H1 (cell line): ENCODE measurements around the gene RYR3. TPM values are rescaled to one million over a fixed set of nuclear protein-coding genes. Genes with fewer than 3 reads are reported as not detected.

Experiments
- CTCF ChIA-PET: fragments of 300-600 bp; sonication (Branson Sonifier 250); formaldehyde crosslinking; loops from one replicate; lab custom pipeline; 2021; ENCODE audit not compliant: partially characterized antibody; lab: Charles Lee
- POLR2A ChIA-PET: fragments of 300-600 bp; sonication (Branson Sonifier 250); formaldehyde crosslinking; loops from one replicate; lab custom pipeline; 2021; ENCODE audit warnings: inconsistent platforms; ENCODE audit not compliant: partially characterized antibody; lab: Charles Lee
- DNase-seq, 2 experiments: peaks; one replicate each; pipeline versions ENCODE4 v3.0.0 to v3.0.0-alpha.2; 2010 to 2022; ENCODE audit warnings: low spot score in 2 of 2, low read depth in 1 of 2, mixed read lengths in 1 of 2
- FAIRE-seq: peaks from 2 replicates; lab custom pipeline; 2011; peaks lifted over from hg19 to GRCh38; lab: Jason Lieb, UNC
- H2AFZ ChIP-seq: 2 replicates; pipeline ENCODE4 v1.8.1; 2012; ENCODE audit warnings: low read length, inconsistent platforms
- H2AK5ac ChIP-seq: 2 replicates; pipeline ENCODE4 v1.6.1; 2013; ENCODE audit warnings: low read depth, low read length
- H2BK120ac ChIP-seq: replicated peaks from 2 replicates; pipeline ENCODE3; 2013; ENCODE audit warnings: low read depth, low read length, inconsistent platforms
- H2BK12ac ChIP-seq: 2 replicates; pipeline ENCODE4 v1.6.1; 2013; ENCODE audit warnings: low read depth, low read length
- H2BK15ac ChIP-seq: 2 replicates; pipeline ENCODE4 v1.6.1; 2013; ENCODE audit warnings: low read length
- H2BK20ac ChIP-seq: 2 replicates; pipeline ENCODE4 v1.6.1; 2013; ENCODE audit warnings: low read length
- H2BK5ac ChIP-seq: 2 replicates; pipeline ENCODE4 v1.6.1; 2013; ENCODE audit warnings: low read depth, low read length
- H3K14ac ChIP-seq: 2 replicates; pipeline ENCODE4 v1.6.1; 2013; ENCODE audit warnings: inconsistent platforms; ENCODE audit not compliant: insufficient read length
- H3K18ac ChIP-seq: 2 replicates; pipeline ENCODE4 v1.6.1; 2013; ENCODE audit warnings: low read length; ENCODE audit errors: extremely low read depth
- H3K23ac ChIP-seq: 2 replicates; pipeline ENCODE4 v1.6.1; 2013; ENCODE audit warnings: inconsistent platforms; ENCODE audit not compliant: insufficient read length
- H3K23me2 ChIP-seq: 2 replicates; pipeline ENCODE4 v1.6.1; 2013; ENCODE audit warnings: low read depth, low read length
- H3K27ac ChIP-seq: 2 replicates; pipeline ENCODE4 v1.6.1; 2011; ENCODE audit warnings: low read depth, low read length, inconsistent platforms
- H3K27me3 ChIP-seq, 4 experiments: replicated peaks in 1 of 4; 1 replicate in 1 of 4; 2 replicates in 3 of 4; pipeline versions ENCODE4 v1.6.1 to v1.8.1; 2011 to 2013; ENCODE audit warnings: low read length in 3 of 4, mild to moderate bottlenecking in 3 of 4, inconsistent platforms in 2 of 4, mixed read lengths in 2 of 4, moderate library complexity in 1 of 4; ENCODE audit not compliant: control insufficient read depth in 3 of 4, insufficient read depth in 3 of 4; ENCODE audit errors: extremely low read depth in 1 of 4
- H3K36me3 ChIP-seq, 4 experiments: 2 replicates each; pipeline versions ENCODE4 v1.6.1 to v1.8.1; 2011 to 2013; ENCODE audit warnings: mild to moderate bottlenecking in 4 of 4, low read length in 3 of 4, moderate library complexity in 2 of 4, control low read depth in 1 of 4, inconsistent platforms in 1 of 4; ENCODE audit not compliant: insufficient read depth in 4 of 4, control insufficient read depth in 2 of 4
- H3K4ac ChIP-seq: replicated peaks from 2 replicates; pipeline ENCODE3; 2013; ENCODE audit warnings: low read length, low read depth, mixed read lengths, inconsistent platforms; ENCODE audit not compliant: insufficient read length
- H3K4me1 ChIP-seq, 4 experiments: replicated peaks in 1 of 4; 1 replicate in 1 of 4; 2 replicates in 3 of 4; pipeline versions ENCODE4 v1.6.1 to v1.8.1; 2011 to 2013; ENCODE audit warnings: low read length in 3 of 4, inconsistent platforms in 2 of 4, mixed read lengths in 1 of 4; ENCODE audit not compliant: insufficient read depth in 4 of 4, control insufficient read depth in 3 of 4
- H3K4me2 ChIP-seq, 2 experiments: 2 replicates each; pipeline versions ENCODE4 v1.6.1 to v1.8.1; 2011 to 2013; ENCODE audit warnings: low read depth in 2 of 2, low read length in 2 of 2, control low read depth in 1 of 2, inconsistent platforms in 1 of 2, mild to moderate bottlenecking in 1 of 2; ENCODE audit not compliant: insufficient read depth in 1 of 2
- H3K4me3 ChIP-seq, 4 experiments: fragments of 200-600, 300-600 bp in 1 of 4; sonication (generic), shearing (Covaris generic), sonication (Bioruptor Twin) in 1 of 4; 2 replicates each; pipeline versions ENCODE4 v1.5.1 to v1.8.1; 2011 to 2016; ENCODE audit warnings: low read length in 4 of 4, low read depth in 3 of 4, control low read depth in 2 of 4, inconsistent platforms in 2 of 4, mild to moderate bottlenecking in 2 of 4, mixed read lengths in 1 of 4, moderate library complexity in 1 of 4; ENCODE audit not compliant: insufficient read depth in 2 of 4; ENCODE audit errors: extremely low read depth in 1 of 4
- H3K56ac ChIP-seq: replicated peaks from 2 replicates; pipeline ENCODE3; 2013; ENCODE audit warnings: low read depth, mild to moderate bottlenecking, mixed read lengths, low read length, inconsistent platforms; ENCODE audit not compliant: insufficient read length
- H3K79me1 ChIP-seq: 2 replicates; pipeline ENCODE4 v1.6.1; 2013; ENCODE audit warnings: low read depth, low read length, control low read depth
- H3K79me2 ChIP-seq, 2 experiments: 2 replicates each; pipeline versions ENCODE4 v1.6.1 to v1.8.1; 2012 to 2013; ENCODE audit warnings: low read length in 2 of 2, mild to moderate bottlenecking in 2 of 2, inconsistent platforms in 1 of 2; ENCODE audit not compliant: insufficient read depth in 2 of 2, control insufficient read depth in 1 of 2
- H3K9ac ChIP-seq, 4 experiments: replicated peaks in 1 of 4; 1 replicate in 1 of 4; 2 replicates in 3 of 4; pipeline versions ENCODE4 v1.6.1 to v1.8.1; 2011 to 2013; ENCODE audit warnings: low read depth in 3 of 4, low read length in 3 of 4, control low read depth in 2 of 4, mild to moderate bottlenecking in 2 of 4, moderate library complexity in 2 of 4, inconsistent platforms in 1 of 4; ENCODE audit errors: extremely low read depth in 1 of 4
- H3K9me3 ChIP-seq, 2 experiments: 2 replicates each; pipeline versions ENCODE4 v1.6.1 to v1.8.1; 2012 to 2013; ENCODE audit warnings: mild to moderate bottlenecking in 2 of 2, moderate library complexity in 2 of 2, control low read depth in 1 of 2, inconsistent platforms in 1 of 2, low read depth in 1 of 2, low read length in 1 of 2, mixed read lengths in 1 of 2; ENCODE audit not compliant: insufficient read depth in 2 of 2
- H4K20me1 ChIP-seq, 2 experiments: replicated peaks in 1 of 2; 2 replicates each; pipeline versions ENCODE3 to v1.8.1; 2011 to 2013; ENCODE audit warnings: inconsistent platforms in 2 of 2, low read length in 2 of 2, mild to moderate bottlenecking in 1 of 2; ENCODE audit not compliant: insufficient read depth in 2 of 2, control insufficient read depth in 1 of 2
- H4K5ac ChIP-seq: 2 replicates; pipeline ENCODE4 v1.6.1; 2013; ENCODE audit warnings: low read length, low read depth, mixed read lengths, inconsistent platforms; ENCODE audit not compliant: insufficient read length
- H4K8ac ChIP-seq: 2 replicates; pipeline ENCODE4 v1.8.0; 2013; ENCODE audit warnings: mild to moderate bottlenecking, moderate library complexity, low read length, inconsistent platforms; ENCODE audit not compliant: insufficient read depth; ENCODE audit errors: extremely low read depth
- H4K91ac ChIP-seq: replicated peaks from 2 replicates; pipeline ENCODE3; 2013; ENCODE audit warnings: low read length, mixed read lengths, inconsistent platforms; ENCODE audit not compliant: insufficient read length
- BACH1 ChIP-seq: IDR thresholded peaks from 2 replicates; pipeline ENCODE4 v1.6.1; 2012; ENCODE audit warnings: low read length, improper control_type of control experiment
- CBX8 ChIP-seq: fragments of 300-800, 300-1000 bp; sonication (generic); IDR thresholded peaks from 2 replicates; pipeline ENCODE4 v1.7.1; 2016; ENCODE audit warnings: low read depth, low read length, borderline replicate concordance
- KDM1A ChIP-seq: fragments of 200-600, 300-600 bp; sonication (generic); IDR thresholded peaks from 2 replicates; pipeline ENCODE4 v1.7.1; 2016; ENCODE audit warnings: mild to moderate bottlenecking, low read length, borderline replicate concordance
- POLR2A ChIP-seq, 2 experiments: IDR thresholded peaks; 1 replicate in 1 of 2; 2 replicates in 1 of 2; pipeline ENCODE4 v1.6.1; 2011; ENCODE audit warnings: low read depth in 2 of 2, low read length in 2 of 2, mild to moderate bottlenecking in 2 of 2; ENCODE audit errors: control extremely low read depth in 1 of 2
- WGBS, 2 experiments: shearing (Covaris generic) in 1 of 2; methylation state at CpG; one replicate each; pipeline versions ENCODE4 v1.1.6 to v1.1.7; 2013 to 2015; ENCODE audit warnings: low lambda C conversion rate in 2 of 2, mixed read lengths in 2 of 2, inconsistent platforms in 1 of 2, low coverage in 1 of 2, missing lambda C conversion rate in 1 of 2; ENCODE audit not compliant: insufficient replicate concordance in 2 of 2, insufficient coverage in 1 of 2, insufficient read length in 1 of 2; ENCODE audit errors: extremely low coverage in 1 of 2, missing lambda C conversion rate in 1 of 2; 5-methylcytosine and 5-hydroxymethylcytosine counted together
- polyA plus RNA-seq, 7 experiments: library from polyadenylated mRNA; depleted of rRNA in 3 of 7; stranded (reverse) in 5 of 7; unstranded in 2 of 7; fragments of >200 nt in 5 of 7; fragments of 200-250 nt in 2 of 7; gene quantifications; 1 replicate in 5 of 7; 2 replicates in 1 of 7; 4 replicates in 1 of 7; pipeline versions ENCODE4 v1.2.1 to v1.2.3, GENCODE V29; 2011 to 2013; ENCODE audit warnings: missing spikeins in 2 of 7, mixed read lengths in 2 of 7
- total RNA-seq: library from RNA; stranded (reverse); fragmentation: NEBNext Ultra II Directional; extraction: Animal tissue kit (Norgen Biotek cat#: 25700); gene quantifications from 2 replicates; pipeline ENCODE4 v1.2.1, GENCODE V29; 2021

RYR3 gene
- total and polyA plus RNA-seq, 2 of the 8 experiments (the other 6 are each of a cell fraction or from before 2014, with no cell fraction given): 0.33 to 3.4 TPM

- Histone ChIP-seq H3K23me2 (no peaks in the 10 kb centered on the region), H3K14ac (no peak overlapping the region), H3K79me1 (no peaks in the 10 kb centered on the region), H4K91ac (no peak overlapping the region), H3K18ac (no peak overlapping the region), H2BK12ac (no peak overlapping the region), H4K8ac (no peak overlapping the region), H3K4me1 (no peaks in the 10 kb centered on the region), H3K79me2 (no peaks in the 10 kb centered on the region), H3K9me3 (no peaks in the 10 kb centered on the region), H3K56ac (no peak overlapping the region), H3K23ac (no peak overlapping the region), H4K20me1 (no peaks in the 10 kb centered on the region), H3K9ac (no peak overlapping the region), H4K5ac (no peak overlapping the region), H3K36me3 (no peaks in the 10 kb centered on the region), H3K4ac (no peak overlapping the region), H2BK120ac (no peak overlapping the region), H3K27me3 (no peaks in the 10 kb centered on the region), H2BK15ac (no peak overlapping the region), H3K4me2 (no peak overlapping the region), H2AFZ (no peak overlapping the region), H3K4me3 (no peak overlapping the region), H2AK5ac (no peak overlapping the region), H2BK5ac (no peak overlapping the region), H2BK20ac (no peak overlapping the region), H3K27ac (no peak overlapping the region)
- 96% methylated on average over 12 of the region's 12 CpGs; no CpG with 5 or more reads in 1 of the 2 experiments for WGBS, 2 experiments
- DNase-seq: no peak
- FAIRE-seq: no peak
- CTCF ChIA-PET: interaction anchor here (1.2 to 9.4 kb wide), 6 partner anchors 9 to 430 kb away, joined by 3 to 89 read pairs (median 6); partner anchors contain the start of gene RYR3
- TF ChIP-seq POLR2A (IDR thresholded peaks at IDR 0.05; ENCODE audit: control extremely low read depth in 1 of 2, low read depth in 2 of 2, low read length in 2 of 2): no peak
- TF ChIP-seq BACH1: no peak
- no peak for TF ChIP-seq CBX8
- TF ChIP-seq KDM1A: no peak
- POLR2A ChIA-PET: interaction anchor here (1.3 kb wide), 1 partner anchor 16 kb away, joined by 3 read pairs; no protein-coding TSS in a partner anchor
Measured at GRCh38 chr15:33722673-33723015, 411.9 kb downstream of the RYR3 start.
